Keratinocyte (primary cell): ENCODE data around the gene ADIPOR2.

ENCODE experiments used
- CTCF ChIP-seq, 3 experiments: IDR thresholded peaks in 1 of 3; conservative IDR thresholded peaks in 1 of 3; optimal IDR thresholded peaks in 1 of 3; 2 replicates in 2 of 3; 3 replicates in 1 of 3; pipeline versions ENCODE3 to v1.5.1; 2011; ENCODE audit warnings: low read length in 3 of 3, mild to moderate bottlenecking in 3 of 3, moderate library complexity in 2 of 3, control low read depth in 1 of 3, inconsistent platforms in 1 of 3; ENCODE audit not compliant: insufficient read depth in 2 of 3; ENCODE audit errors: extremely low read depth in 1 of 3
- EZH2 ChIP-seq: IDR thresholded peaks from one replicate; pipeline ENCODE4 v1.6.1; 2012; ENCODE audit warnings: inconsistent platforms, mild to moderate bottlenecking, low read length, moderate library complexity

GRCh38 chr12:1698720-1699119, 7.8 kb downstream of the ADIPOR2 start:
- TF ChIP-seq EZH2 (no peak), CTCF (optimal IDR thresholded peaks at IDR 0.05 in 1 of 3, IDR thresholded peaks at IDR 0.05 in 1 of 3, conservative IDR thresholded peaks at IDR 0.05 in 1 of 3; ENCODE audit: extremely low read depth in 1 of 3, insufficient read depth in 2 of 3, low read length in 3 of 3) (peak in 1 of 3 experiments; percentile 29)
